Measurements from ENCODE around the gene BEX1. TPM values are rescaled to one million over a fixed set of nuclear protein-coding genes. Genes with fewer than 3 reads are reported as not detected.
"Not testable (repeated sequence)": the region's sequence is repeated elsewhere in the genome, so short reads cannot be mapped to it uniquely, and the experiment has no call there.

Gene BEX1
- total and polyA plus RNA-seq, 2 experiments from 2014 or later, result 60.6 to 72.2 TPM

DNA sequence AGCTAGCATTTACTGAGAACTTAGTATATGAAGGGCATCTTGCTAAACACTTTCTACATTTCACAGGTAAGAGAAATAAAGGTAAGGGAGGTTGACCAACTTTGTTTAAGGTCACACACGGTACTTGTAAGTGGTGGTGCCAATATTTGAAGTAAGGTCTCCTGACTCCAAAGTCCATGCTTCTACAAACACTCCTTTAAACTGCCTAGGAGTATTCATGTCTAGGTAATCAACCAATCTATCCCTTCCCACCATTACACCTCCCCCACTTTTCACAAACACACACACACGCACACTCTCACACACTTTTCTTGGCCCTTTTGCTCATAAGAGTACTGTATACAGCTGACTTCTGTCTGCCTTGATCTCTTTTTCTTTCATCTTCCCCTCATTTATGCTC is 7.1 kb downstream of the BEX1 start:
- Histone ChIP-seq H2AFZ (no peak overlapping the region), H3K36me3 (replicated peaks; ENCODE audit: insufficient read depth, low read depth) (no peaks in the 10 kb centered on the region), H3K4me1 (ENCODE audit: insufficient read depth) (no peaks in the 10 kb centered on the region), H3K4me2 (no peak overlapping the region), H3K9me2 (replicated peaks; ENCODE audit: insufficient read depth) (no peaks in the 10 kb centered on the region), H3K9me3 (ENCODE audit: low read depth) (no peaks in the 10 kb centered on the region), H3K4me3 (no peak overlapping the region), H3K27ac (peak overlapping the region; percentile 54), H3K27me3 (no peaks in the 10 kb centered on the region), H3K79me2 (no peaks in the 10 kb centered on the region), H4K20me1 (ENCODE audit: insufficient read depth, poor library complexity, severe bottlenecking) (no peaks in the 10 kb centered on the region)
- TF ChIP-seq EZH2phosphoT487 (IDR thresholded peaks at IDR 0.05; ENCODE audit: low read depth, severe bottlenecking, unreplicated experiment) (no peak), EZH2 (IDR thresholded peaks at IDR 0.05; ENCODE audit: borderline replicate concordance) (no peak), CTCF (IDR thresholded peaks at IDR 0.05; ENCODE audit: poor library complexity) (no peak)
- no peak for DNase-seq (ENCODE audit: low spot score)
- 46% methylated on average over 2 of the region's 2 CpGs for WGBS (ENCODE audit: low lambda C conversion rate, missing lambda C conversion rate)

- Histone ChIP-seq H3K9me3 (ENCODE audit: low read depth) (no peaks in the 10 kb centered on the region), H2AFZ (no peak overlapping the region), H3K4me3 (no peak overlapping the region), H3K4me1 (ENCODE audit: insufficient read depth) (no peaks in the 10 kb centered on the region), H3K27me3 (no peaks in the 10 kb centered on the region), H3K36me3 (replicated peaks; ENCODE audit: insufficient read depth, low read depth) (no peaks in the 10 kb centered on the region), H3K9me2 (replicated peaks; ENCODE audit: insufficient read depth) (no peaks in the 10 kb centered on the region), H4K20me1 (ENCODE audit: insufficient read depth, poor library complexity, severe bottlenecking) (no peaks in the 10 kb centered on the region), H3K79me2 (no peaks in the 10 kb centered on the region), H3K27ac (no peak overlapping the region), H3K4me2 (no peak overlapping the region)
- DNase-seq (ENCODE audit: low spot score), result no peak
- TF ChIP-seq EZH2phosphoT487 (IDR thresholded peaks at IDR 0.05; ENCODE audit: low read depth, severe bottlenecking, unreplicated experiment), result no peak
- TF ChIP-seq EZH2 (IDR thresholded peaks at IDR 0.05; ENCODE audit: borderline replicate concordance), result no peak
- TF ChIP-seq CTCF (IDR thresholded peaks at IDR 0.05; ENCODE audit: poor library complexity), result no peak
Observed at GRCh38 chrX:103052625-103053024, 11.3 kb downstream of the BEX1 start.

GRCh38 chrX:103051260-103051789 is 12.6 kb downstream of the BEX1 start:
- Histone ChIP-seq H3K79me2 (no peaks in the 10 kb centered on the region), H3K9me3 (ENCODE audit: low read depth) (no peaks in the 10 kb centered on the region), H2AFZ (no peak overlapping the region), H3K27me3 (no peaks in the 10 kb centered on the region), H3K9me2 (replicated peaks; ENCODE audit: insufficient read depth) (no peaks in the 10 kb centered on the region), H4K20me1 (ENCODE audit: insufficient read depth, poor library complexity, severe bottlenecking) (no peaks in the 10 kb centered on the region), H3K4me3 (no peak overlapping the region), H3K4me2 (no peak overlapping the region), H3K4me1 (ENCODE audit: insufficient read depth) (no peaks in the 10 kb centered on the region), H3K36me3 (replicated peaks; ENCODE audit: insufficient read depth, low read depth) (no peaks in the 10 kb centered on the region), H3K27ac (no peak overlapping the region)
- no peak for DNase-seq (ENCODE audit: low spot score)
- TF ChIP-seq CTCF (IDR thresholded peaks at IDR 0.05; ENCODE audit: poor library complexity) (no peak), EZH2phosphoT487 (IDR thresholded peaks at IDR 0.05; ENCODE audit: low read depth, severe bottlenecking, unreplicated experiment) (no peak), EZH2 (IDR thresholded peaks at IDR 0.05; ENCODE audit: borderline replicate concordance) (no peak)
- 48% methylated on average over 8 of the region's 8 CpGs for WGBS (ENCODE audit: low lambda C conversion rate, missing lambda C conversion rate)

DNA sequence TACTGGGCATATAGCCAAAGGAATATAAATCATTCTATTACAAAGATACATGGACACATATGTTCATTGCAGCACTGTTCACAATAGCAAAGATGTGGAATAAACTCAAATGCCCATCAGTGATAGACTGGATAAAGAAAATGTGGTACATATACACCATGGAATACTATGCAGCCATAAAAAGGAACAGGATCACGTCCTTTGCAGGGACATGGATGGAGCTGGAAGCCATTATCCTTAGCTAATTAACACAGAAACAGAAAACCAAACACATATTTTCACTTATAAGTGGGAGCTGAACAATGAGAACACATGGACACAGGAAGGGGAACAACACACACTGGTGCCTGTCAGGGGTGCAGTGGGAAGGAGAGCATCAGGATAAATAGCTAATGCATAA is 30.6 kb downstream of the BEX1 start:
- not testable (repeated sequence) for H3K27ac ChIP-seq; H3K9me2 ChIP-seq (replicated peaks; ENCODE audit: insufficient read depth); H3K4me3 ChIP-seq; H2AFZ ChIP-seq; H3K79me2 ChIP-seq; H3K4me2 ChIP-seq; H4K20me1 ChIP-seq (ENCODE audit: insufficient read depth, poor library complexity, severe bottlenecking); DNase-seq (ENCODE audit: low spot score); H3K36me3 ChIP-seq (replicated peaks; ENCODE audit: insufficient read depth, low read depth); H3K27me3 ChIP-seq; H3K4me1 ChIP-seq (ENCODE audit: insufficient read depth); H3K9me3 ChIP-seq (ENCODE audit: low read depth)
- WGBS (ENCODE audit: low lambda C conversion rate, missing lambda C conversion rate), result 38% methylated on average over 1 of the region's 1 CpG

Data from hepatocyte (in vitro differentiated cells).